Measurements from ENCODE around the gene CTSA. TPM values are rescaled to one million over a fixed set of nuclear protein-coding genes. Genes with fewer than 3 reads are reported as not detected.
A peak's percentile ranks its signal among the peaks of the same experiment; 100 is the strongest.

CTSA gene
- total RNA-seq, 2 experiments from 2014 or later, result 34.5 to 40.2 TPM

DNA sequence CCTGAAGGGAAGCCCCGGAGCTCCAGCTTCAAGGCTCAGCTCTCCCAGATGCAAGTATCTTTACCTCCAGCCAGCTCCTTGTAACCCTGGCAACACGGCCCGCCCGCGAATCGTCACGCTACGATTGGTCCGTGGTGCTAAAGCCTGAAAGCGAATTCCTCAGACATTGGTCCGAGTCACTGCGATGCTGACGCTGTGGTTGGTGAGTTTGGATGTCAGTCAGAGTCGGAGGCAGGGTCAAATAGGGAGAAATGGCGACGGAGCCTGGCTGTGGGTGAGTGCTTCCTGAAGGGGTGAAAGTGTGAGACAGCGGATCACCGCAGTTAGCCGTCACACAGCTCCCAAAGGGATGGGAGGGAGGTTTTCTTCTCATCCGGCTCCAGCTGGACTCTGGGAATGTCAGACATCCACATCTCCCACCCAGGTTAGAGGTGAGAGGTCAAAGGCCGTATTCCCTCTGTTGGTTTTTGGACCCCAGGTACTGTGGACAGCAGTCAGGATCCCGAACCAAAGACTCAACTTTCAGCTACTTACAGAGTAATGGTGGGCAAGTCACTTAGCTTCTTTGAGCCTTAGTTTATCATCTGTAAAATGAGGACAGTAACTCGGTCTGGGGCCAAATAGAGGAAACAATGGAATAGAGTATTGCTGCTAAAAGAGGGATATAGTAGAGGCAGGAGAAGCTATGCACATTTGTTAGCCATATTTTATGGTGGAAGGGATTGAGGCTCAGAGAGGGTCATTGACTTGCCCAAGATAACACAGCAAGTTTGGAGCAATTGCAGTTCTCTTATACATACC lies 9.9 kb upstream of the CTSA start, which contains the start of gene ZSWIM1:
Gene ZSWIM1, plus strand, starts transcription at position 240 of the 801 bp plus-strand sequence. CDS start 1,366 bp downstream, outside the sequence.
- intact Hi-C loops (cut with micrococcal nuclease), result no loop called here
- TF ChIP-seq, protein P1, sequence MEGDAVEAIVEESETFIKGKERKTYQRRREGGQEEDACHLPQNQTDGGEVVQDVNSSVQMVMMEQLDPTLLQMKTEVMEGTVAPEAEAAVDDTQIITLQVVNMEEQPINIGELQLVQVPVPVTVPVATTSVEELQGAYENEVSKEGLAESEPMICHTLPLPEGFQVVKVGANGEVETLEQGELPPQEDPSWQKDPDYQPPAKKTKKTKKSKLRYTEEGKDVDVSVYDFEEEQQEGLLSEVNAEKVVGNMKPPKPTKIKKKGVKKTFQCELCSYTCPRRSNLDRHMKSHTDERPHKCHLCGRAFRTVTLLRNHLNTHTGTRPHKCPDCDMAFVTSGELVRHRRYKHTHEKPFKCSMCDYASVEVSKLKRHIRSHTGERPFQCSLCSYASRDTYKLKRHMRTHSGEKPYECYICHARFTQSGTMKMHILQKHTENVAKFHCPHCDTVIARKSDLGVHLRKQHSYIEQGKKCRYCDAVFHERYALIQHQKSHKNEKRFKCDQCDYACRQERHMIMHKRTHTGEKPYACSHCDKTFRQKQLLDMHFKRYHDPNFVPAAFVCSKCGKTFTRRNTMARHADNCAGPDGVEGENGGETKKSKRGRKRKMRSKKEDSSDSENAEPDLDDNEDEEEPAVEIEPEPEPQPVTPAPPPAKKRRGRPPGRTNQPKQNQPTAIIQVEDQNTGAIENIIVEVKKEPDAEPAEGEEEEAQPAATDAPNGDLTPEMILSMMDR (IDR thresholded peaks at IDR 0.05), result no peak
- H3K4me1 Mint-ChIP-seq (ENCODE audit: low read depth), result peaks cover 43% of the 10 kb centered on the region
- no peaks in the 10 kb centered on the region for H3K9me3 Mint-ChIP-seq
- peak; percentile 100 for DNase-seq
- peak within 1 kb of the TSS; percentile 93 for H3K27ac Mint-ChIP-seq
- ChIA-PET POLR2A (interaction anchor here (0.8 to 2.5 kb wide), 14 partner anchors 9 to 58 kb away, joined by 3 to 23 read pairs (median 4); partner anchors contain the start of genes ACOT8, CTSA, NEURL2 and PCIF1), CTCF (interaction anchor here (1.0 to 1.9 kb wide), 6 partner anchors 9 to 89 kb away, joined by 4 to 11 read pairs (median 5); no protein-coding TSS in a partner anchor)
- peaks cover 19% of the 10 kb centered on the region for H3K36me3 Mint-ChIP-seq (ENCODE audit: low read depth)
- peak within 1 kb of the TSS; percentile 94 for H3K4me3 Mint-ChIP-seq
- no peaks in the 10 kb centered on the region for H3K27me3 Mint-ChIP-seq
- ATAC-seq, result peak; percentile 99

DNA sequence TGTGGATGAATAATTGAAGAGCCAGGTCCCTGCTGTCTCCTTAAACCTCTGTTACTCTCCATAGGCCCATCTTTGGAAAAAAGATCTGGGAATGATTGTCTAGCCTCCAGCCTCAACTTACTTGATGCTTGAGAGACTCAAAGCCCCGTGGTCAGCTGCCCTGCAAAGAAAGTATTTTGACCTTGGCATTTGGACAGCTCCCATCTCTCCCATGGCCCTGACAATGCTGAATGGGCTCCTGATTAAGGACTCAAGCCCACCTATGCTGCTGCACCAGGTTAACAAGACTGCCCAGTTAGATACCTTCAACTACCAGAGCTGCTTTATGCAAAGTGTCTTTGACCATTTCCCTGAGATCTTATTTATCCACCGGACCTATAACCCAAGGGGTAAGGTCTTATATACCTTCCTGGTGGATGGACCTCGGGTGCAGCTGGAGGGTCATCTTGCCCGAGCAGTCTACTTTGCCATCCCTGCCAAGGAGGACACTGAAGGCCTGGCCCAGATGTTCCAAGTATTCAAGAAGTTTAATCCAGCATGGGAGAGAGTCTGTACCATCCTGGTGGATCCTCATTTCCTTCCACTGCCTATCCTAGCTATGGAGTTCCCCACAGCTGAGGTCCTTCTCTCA lies 8.6 kb upstream of the CTSA start:
- H3K4me3 Mint-ChIP-seq, result peak overlapping the region; percentile 63
- POLR2A ChIA-PET, result interaction anchor here (0.6 to 3.3 kb wide), 12 partner anchors 8 to 481 kb away, joined by 3 to 23 read pairs (median 4); partner anchors contain the start of genes ACOT8, CTSA, NEURL2 and PCIF1
- H3K9me3 Mint-ChIP-seq, result no peaks in the 10 kb centered on the region
- H3K27me3 Mint-ChIP-seq, result no peaks in the 10 kb centered on the region
- ATAC-seq (no peak), DNase-seq (no peak)
- intact Hi-C loops (cut with micrococcal nuclease), result no loop called here
- peaks cover 19% of the 10 kb centered on the region for H3K36me3 Mint-ChIP-seq (ENCODE audit: low read depth)
- CTCF ChIA-PET, result interaction anchor here (0.9 to 1.3 kb wide), 5 partner anchors 11 to 87 kb away, joined by 3 to 5 read pairs (median 4); no protein-coding TSS in a partner anchor
- peak overlapping the region; percentile 44 for H3K27ac Mint-ChIP-seq
- H3K4me1 Mint-ChIP-seq (ENCODE audit: low read depth), result peaks cover 47% of the 10 kb centered on the region
- TF ChIP-seq, protein P1 (IDR thresholded peaks at IDR 0.05), result no peak

DNA sequence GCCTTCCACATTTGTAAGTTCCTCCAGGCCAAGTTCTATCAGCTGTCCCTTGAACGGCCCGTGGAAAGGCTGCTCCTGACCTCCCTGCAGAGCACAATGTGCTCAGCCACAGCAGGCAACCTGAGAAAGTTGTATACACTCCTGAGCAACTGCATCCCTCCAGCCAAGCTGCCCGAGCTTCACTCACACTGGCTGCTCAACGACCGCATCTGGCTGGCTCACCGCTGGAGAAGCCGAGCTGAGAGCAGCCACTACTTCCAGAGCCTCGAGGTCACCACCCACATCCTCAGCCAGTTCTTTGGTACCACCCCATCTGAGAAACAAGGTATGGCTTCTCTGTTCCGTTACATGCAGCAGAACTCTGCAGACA lies 8.1 kb upstream of the CTSA start:
- Mint-ChIP-seq H3K4me1 (ENCODE audit: low read depth) (peaks cover 47% of the 10 kb centered on the region), H3K9me3 (no peaks in the 10 kb centered on the region), H3K36me3 (ENCODE audit: low read depth) (peaks cover 19% of the 10 kb centered on the region), H3K27ac (no peak overlapping the region), H3K27me3 (no peaks in the 10 kb centered on the region), H3K4me3 (no peak overlapping the region)
- ChIA-PET CTCF (interaction anchor here (1.0 to 3.4 kb wide), 3 partner anchors 83 to 87 kb away, joined by 4 to 11 read pairs (median 5); no protein-coding TSS in a partner anchor), POLR2A (interaction anchor here (0.6 to 3.3 kb wide), 5 partner anchors 28 to 87 kb away, joined by 3 to 14 read pairs (median 3); partner anchors contain the start of gene PCIF1)
- intact Hi-C loops (cut with micrococcal nuclease), result no loop called here
- DNase-seq, result no peak
- TF ChIP-seq, protein P1 (IDR thresholded peaks at IDR 0.05), result no peak
- no peak for ATAC-seq

DNA sequence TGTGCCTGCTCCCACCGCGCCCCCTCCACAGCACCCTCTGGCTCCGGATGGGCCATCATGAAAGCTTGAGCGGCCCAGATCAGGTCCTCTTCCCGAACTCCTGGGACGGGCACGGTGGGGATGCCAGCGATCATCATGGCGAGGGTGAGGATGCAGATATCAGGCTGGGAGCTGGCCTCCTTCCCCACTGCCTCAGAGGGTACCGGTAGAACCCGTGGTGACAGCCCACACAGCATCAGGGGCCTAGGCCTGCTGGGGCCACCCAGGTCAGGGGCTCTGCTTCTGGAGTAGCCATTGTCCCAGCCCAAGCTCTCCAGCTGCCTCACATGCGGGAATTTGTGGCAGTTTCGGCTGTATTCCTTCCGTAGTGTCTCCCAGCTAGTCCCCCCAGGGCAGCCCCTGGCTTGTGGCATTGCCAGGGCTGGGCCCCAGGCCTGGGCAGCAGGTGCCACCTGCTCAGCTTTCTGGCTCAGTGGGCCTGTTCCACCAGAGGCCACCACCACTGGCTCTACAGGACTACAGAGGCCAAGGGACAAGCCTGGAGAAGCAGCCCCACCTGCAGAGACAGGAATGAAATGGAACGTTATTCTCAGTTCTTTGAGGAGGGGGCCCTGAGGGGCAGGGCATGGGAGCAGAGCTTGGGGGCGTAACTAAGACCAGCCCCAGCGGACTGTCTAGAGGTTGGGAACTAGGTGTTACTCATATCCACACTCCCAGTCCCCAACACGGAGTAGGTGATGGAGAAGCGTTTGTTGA lies 4.4 kb upstream of the CTSA start:
- H3K9me3 Mint-ChIP-seq, result no peaks in the 10 kb centered on the region
- no peak overlapping the region for H3K4me3 Mint-ChIP-seq
- peaks cover 44% of the 10 kb centered on the region for H3K4me1 Mint-ChIP-seq (ENCODE audit: low read depth)
- H3K27me3 Mint-ChIP-seq, result no peaks in the 10 kb centered on the region
- intact Hi-C loops (cut with micrococcal nuclease), result no loop called here
- no peak for DNase-seq
- no peak for ATAC-seq
- H3K27ac Mint-ChIP-seq, result no peak overlapping the region
- TF ChIP-seq, protein P1 (IDR thresholded peaks at IDR 0.05), result no peak
- CTCF ChIA-PET, result interaction anchor here (3.4 kb wide), 1 partner anchor 83 kb away, joined by 11 read pairs; no protein-coding TSS in a partner anchor
- peaks cover 22% of the 10 kb centered on the region for H3K36me3 Mint-ChIP-seq (ENCODE audit: low read depth)
- POLR2A ChIA-PET, result interaction anchor here (1.6 kb wide), 1 partner anchor 48 kb away, joined by 7 read pairs; the partner anchor contains the start of gene PCIF1

All from activated CD8-positive, alpha-beta T cell treated with anti-CD3 and anti-CD28 coated beads for 36 hours (primary cell).